ENCODE results near the gene NHS. TPM values are rescaled to one million over a fixed set of nuclear protein-coding genes. Genes with fewer than 3 reads are reported as not detected.
A peak's percentile ranks its signal among the peaks of the same experiment; 100 is the strongest.

The NHS gene
- polyA plus RNA-seq, 3 donors, result 19.5 to 29.2 (median 21.9) TPM

GRCh38 chrX:17525762-17526555 lies 151.0 kb downstream of the NHS start:
- DNase-seq (ENCODE audit: extremely low read depth in 1 of 11, low read depth in 9 of 11, low spot score in 4 of 11), result no peak

DNA sequence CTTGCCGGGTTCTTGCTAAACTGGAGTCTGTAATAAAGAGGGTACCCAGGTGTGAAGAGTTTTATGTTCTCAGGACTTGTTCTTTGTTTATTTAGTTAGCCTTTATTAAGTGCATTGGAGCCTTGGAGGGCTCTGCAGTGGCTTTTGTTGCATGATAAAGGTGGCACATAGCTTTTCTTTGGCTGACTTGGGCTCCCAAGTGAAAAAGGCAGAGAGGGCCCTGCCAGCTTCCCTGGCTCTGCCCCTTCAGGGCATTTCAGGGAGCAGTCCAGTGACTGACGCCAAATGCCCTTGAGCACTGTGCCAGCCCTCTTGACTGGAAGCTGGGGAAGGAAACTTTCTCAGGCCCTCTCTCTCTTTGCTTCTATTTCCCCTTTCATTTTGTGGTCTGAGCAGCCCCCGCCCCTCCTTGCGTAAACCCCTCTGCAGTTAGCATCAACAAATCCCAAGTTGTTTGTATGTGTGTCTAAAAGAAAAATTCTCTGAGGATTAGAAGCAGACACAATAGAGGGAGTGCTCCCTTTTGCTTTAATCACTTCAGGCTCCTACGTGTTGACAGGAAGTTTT lies 152.2 kb downstream of the NHS start:
- DNase-seq (ENCODE audit: extremely low read depth in 1 of 11, low read depth in 9 of 11, low spot score in 4 of 11), result no peak

DNA sequence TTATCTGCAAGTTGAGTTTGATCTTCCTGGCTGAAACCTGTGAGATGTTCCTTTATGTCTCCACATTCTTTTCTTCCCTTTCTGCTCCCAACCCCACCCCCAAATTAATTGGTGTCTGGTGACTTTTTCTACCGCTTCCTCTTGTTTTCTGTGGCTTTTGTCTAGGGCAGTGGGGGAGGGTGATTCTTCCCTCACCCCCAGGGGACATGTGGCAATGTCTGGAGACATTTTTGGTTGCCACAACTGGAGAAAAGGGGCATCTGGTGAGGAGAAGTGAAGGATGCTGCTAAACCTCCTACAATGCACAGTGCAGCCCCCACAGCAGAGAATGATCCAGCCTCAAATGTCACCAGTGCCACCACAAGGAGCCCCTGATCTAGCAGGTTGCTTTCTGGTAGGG lies 152.9 kb downstream of the NHS start:
- no peak for DNase-seq (ENCODE audit: extremely low read depth in 1 of 11, low read depth in 9 of 11, low spot score in 4 of 11)

DNA sequence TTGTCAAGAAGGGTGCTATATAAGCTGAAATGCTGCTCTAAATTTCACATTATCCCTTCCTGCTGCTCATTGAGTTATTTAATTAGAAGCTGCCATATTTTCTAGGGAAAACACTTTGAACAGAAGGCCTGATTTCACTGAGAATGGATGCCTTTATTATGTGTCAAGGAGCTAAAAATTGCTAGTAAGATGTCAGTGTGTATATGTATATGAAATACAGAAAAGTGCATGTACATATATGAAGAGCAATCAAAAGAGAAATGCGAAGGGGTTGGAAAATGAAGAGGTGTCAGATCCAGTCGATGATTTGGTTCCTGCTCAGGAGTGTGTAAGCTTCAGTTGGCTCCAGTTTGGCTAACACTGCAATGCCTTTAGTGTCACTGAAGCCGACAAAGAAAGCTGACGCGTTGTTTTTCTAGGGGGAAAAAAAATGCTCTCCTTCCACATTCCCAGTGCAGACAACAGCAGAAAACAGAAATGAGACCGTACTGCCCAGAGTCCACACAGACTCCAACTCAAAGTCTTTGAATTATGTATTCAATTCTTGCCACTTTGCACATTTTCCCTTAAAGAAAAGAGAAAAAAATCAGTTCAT lies 154.2 kb downstream of the NHS start:
- DNase-seq (ENCODE audit: extremely low read depth in 1 of 11, low read depth in 9 of 11, low spot score in 4 of 11), result no peak

DNA sequence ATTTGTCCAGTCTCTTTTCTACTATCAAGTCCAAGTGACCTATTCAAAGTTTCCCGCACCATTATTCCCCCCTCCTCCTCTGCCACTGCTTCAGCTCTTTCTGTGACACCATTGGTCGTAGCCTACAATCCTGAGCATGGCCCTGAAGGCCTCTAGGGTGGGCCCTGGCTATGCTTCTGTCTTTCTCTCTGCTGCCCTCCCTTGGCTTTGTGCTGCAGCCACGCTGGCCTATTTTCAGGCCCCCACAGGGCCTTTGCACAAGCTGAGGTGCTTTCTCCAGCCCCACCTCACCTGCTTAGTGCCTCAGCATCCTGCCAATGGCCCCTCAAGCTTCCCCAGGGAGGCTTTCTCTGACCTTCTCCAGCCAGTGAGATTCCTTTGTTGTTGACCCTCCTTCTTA lies 156.5 kb downstream of the NHS start:
- no peak for DNase-seq (ENCODE audit: extremely low read depth in 1 of 11, low read depth in 9 of 11, low spot score in 4 of 11)

DNA sequence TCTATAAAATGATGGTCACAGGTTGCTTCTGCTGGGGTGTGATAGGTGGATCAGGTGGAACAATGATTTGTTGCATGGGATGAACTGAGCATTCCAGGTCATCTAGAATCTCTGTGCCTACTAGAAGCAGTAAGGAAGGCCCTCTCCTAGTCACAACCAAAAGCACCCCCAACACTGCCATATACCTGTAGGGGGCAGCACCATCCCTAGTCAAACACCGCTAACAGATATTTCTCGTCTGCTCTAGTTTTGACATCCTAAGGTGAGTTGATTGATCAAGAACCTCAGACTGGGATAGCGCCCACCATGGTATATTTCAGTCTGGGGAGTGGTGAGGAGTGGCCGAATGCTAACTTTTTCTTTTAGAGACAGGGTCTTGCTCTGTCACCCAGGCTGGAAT lies 160.2 kb downstream of the NHS start:
- no peak for DNase-seq (ENCODE audit: extremely low read depth in 1 of 11, low read depth in 9 of 11, low spot score in 4 of 11)

DNA sequence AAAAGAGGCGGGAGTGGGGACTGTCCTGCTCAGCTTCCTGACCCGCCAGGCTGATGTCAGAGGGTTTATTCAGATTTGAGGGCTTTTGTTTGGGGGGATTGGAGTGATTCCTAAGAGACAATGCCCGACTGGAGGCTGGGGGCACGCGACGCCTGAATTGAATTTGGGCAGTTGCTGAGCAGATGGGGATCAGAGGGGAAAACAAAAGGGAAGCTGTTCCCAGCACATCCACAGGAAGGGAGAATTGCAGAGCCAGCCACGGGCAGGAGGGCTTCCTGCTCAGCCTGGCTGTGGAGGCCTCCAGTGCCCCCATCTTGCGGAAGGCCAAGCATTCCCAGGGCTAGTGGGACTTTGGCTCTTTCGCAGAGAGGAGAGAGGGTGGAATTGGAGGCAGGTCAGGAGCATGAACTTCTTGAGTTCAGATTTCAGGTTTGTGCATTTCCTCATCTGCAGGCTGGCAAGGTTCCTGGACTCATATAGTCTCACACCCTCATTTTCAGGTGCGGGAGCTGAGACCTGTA lies 162.8 kb downstream of the NHS start:
- DNase-seq (ENCODE audit: extremely low read depth in 1 of 11, low read depth in 9 of 11, low spot score in 4 of 11), result no peak

DNA sequence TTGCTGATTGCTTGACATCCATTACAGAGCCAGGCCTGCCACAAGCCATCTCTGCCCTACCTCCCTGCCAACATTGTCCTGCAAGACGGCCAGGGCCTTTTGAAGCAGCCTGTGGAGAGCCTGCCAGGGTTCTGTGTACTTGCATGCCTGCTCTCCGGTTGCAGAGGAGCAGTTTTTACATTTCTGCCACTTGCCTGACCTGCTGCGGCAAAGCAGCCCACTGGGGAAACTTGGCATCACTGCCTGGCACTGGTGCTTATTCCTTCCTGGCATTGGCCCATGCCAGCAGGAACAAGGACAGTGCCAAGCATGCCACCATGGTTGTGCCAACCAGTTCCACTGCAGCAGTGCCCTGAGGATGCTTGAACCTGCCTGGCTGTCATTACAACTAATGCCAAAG lies 167.1 kb downstream of the NHS start:
- no peak for DNase-seq (ENCODE audit: extremely low read depth in 1 of 11, low read depth in 9 of 11, low spot score in 4 of 11)

DNA sequence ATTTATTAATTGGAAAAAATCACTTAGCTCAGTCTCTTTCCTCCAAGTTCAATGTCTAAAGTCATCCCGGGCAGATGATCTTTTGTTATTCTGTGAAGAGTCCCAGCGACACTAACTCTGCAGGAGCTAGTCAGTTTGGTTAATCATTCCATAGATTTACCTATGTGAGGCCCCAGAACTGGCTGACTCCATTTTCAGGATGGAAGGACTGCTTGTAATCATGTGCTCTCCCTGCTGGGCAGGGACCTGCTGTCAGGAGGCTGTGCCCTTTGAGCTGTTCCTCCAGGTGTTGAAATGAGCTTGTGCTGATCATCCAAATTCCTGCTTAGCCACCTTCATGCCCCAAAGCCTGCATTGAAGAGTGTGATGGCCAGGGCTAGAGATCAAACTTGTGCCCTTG lies 169.8 kb downstream of the NHS start:
- DNase-seq (ENCODE audit: extremely low read depth in 1 of 11, low read depth in 9 of 11, low spot score in 4 of 11), result no peak

DNA sequence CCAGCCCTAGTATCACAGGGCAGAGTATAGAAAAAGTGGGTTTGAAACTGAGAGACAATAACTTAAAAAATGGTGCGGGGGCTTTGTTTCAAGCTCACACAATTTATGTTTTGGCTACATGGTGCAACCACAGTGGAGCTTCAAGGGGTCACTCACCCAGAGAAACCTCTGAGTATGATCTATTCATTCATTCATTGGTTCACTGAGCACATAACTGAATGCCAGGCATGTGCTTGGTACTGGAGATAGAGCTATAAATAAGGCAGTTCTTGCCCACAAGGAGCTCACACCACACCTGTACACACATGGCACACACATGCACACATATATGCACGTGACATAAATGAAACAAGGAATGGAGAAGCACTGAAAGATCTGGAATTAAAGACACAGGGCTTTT lies 171.4 kb downstream of the NHS start:
- DNase-seq (ENCODE audit: extremely low read depth in 1 of 11, low read depth in 9 of 11, low spot score in 4 of 11), result no peak

GRCh38 chrX:17547658-17548057 lies 172.7 kb downstream of the NHS start:
- DNase-seq (ENCODE audit: extremely low read depth in 1 of 11, low read depth in 9 of 11, low spot score in 4 of 11), result no peak

- DNase-seq (ENCODE audit: extremely low read depth in 1 of 11, low read depth in 9 of 11, low spot score in 4 of 11), result no peak
Measured at GRCh38 chrX:17549107-17549651, 174.2 kb downstream of the NHS start.

DNA sequence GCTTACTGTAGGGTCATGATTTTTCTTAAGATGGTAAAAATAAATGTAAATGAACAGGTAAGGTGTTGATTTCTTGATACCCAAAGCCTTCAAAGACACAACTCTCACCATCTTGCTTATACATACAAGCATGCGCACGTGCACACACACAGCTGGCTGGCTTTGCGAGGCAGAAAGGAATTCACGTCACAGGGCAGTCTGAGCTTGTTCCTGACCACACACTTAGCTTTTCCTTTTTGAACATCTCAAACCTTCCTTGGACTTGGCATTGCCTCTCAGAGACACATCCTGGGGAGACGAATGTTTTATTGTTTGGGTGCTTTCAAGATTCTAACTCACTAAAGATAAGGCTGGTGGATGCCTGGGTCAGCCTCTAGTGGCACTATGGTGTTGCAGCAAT lies 175.0 kb downstream of the NHS start:
- no peak for DNase-seq (ENCODE audit: extremely low read depth in 1 of 11, low read depth in 9 of 11, low spot score in 4 of 11)

DNA sequence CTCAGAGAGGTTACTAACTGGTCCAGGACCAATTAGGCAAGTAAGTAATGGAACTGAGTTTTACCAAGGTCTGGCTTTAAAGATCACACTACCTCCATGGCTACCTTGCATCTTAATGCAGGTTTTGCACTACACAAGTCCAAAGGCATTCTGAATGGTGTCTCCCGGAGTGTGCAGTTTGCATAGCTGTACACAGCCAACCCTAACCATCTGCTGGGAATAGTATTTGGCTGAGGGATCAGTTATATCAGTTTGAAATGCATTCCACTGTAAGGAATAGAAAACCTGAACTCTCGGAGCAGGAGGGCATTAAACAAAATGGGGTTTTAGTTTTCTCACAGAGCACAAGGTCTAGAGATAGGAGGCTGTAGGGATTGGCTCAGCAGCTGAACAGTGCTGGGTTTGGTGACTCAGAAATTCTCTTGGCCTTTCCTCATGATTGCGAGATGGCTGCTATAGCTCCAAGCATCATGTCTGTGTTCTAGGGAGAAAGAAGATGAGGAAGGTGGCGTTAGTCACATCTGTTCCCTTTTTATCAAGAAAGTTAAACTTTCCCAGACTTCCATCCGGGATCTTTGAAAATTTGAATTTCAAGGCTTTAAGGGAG lies 177.1 kb downstream of the NHS start:
- DNase-seq (ENCODE audit: extremely low read depth in 1 of 11, low read depth in 9 of 11, low spot score in 4 of 11), result no peak

DNA sequence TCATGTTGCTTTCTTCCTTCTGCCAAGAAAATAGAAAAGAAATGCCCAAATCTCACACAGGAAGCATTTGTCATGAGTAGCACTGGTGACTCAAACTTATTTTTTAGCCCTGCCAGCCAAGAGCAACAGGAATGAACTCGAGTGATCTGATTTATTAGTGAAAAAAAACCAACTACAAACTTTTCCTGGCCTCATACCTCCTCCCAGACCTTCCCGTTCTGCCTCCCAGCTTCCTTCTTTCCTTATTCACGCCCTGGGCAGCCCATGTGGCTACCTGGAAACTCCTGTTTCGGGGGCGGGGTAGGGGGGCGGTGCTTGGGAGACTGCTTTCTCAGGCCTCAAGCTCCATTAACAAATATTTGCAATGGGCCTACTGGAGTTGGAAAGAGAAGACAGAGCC lies 178.5 kb downstream of the NHS start:
- no peak for DNase-seq (ENCODE audit: extremely low read depth in 1 of 11, low read depth in 9 of 11, low spot score in 4 of 11)

DNA sequence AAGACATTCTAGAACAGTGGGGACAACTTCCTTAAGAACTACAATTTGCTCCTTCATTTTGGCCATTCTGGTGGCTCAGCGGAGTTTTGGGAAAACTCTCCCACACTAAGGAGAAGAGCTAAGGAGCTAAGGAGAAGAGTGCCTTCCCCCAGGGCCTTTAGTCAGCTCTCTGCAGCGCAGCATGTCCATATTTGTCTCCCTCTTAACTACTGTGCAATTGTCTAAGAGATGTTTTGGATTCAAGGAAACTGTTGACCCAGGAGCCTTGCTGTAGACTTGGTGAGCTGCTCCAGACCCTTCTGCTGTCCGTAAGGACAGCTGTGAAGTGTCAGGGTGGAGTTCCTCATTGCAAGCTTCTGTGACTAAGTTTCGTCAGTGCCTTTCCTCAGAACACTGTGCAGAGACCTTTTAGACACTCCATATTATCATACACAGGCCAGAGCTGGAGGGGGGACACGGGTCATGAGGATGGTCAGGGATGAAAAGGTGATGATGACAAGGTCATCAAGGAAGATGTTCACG lies 179.0 kb downstream of the NHS start:
- DNase-seq (ENCODE audit: extremely low read depth in 1 of 11, low read depth in 9 of 11, low spot score in 4 of 11), result no peak

DNA sequence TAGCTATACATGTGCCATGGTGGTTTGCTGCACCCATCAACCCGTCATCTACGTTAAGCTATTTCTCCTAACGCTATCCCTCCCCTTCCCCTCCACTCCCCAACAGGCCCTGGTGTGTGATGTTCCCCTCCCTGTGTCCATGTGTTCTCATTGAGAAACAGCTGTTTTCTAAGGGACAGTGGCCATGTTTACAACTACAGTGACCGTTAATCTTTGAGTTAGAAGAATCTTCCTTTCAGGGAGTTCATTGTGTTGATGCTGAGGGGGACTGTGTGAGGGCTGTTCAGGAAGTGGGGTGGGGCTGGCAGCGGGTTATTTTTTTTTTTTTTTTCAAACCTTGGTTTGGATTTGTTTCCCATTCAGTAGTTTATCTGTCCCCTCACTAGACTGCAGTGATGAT lies 179.9 kb downstream of the NHS start:
- DNase-seq (ENCODE audit: extremely low read depth in 1 of 11, low read depth in 9 of 11, low spot score in 4 of 11), result no peak

- DNase-seq (ENCODE audit: extremely low read depth in 1 of 11, low read depth in 9 of 11, low spot score in 4 of 11), result no peak
Measured at GRCh38 chrX:17555846-17556245, 180.8 kb downstream of the NHS start.

- peak in 1 of 11 donors; percentile 42 for DNase-seq (ENCODE audit: extremely low read depth in 1 of 11, low read depth in 9 of 11, low spot score in 4 of 11)
Measured at GRCh38 chrX:17559728-17560379, 184.9 kb downstream of the NHS start.
